CD4-positive, alpha-beta T cell treated with Interleukin-6 for 4 hours (primary cell): ENCODE data around the gene C16orf96.

ENCODE experiments used
- DNase-seq: peaks from one replicate; pipeline ENCODE4 v3.0.0-alpha.2; 2020; ENCODE audit warnings: mixed read lengths

The C16orf96 gene

DNA sequence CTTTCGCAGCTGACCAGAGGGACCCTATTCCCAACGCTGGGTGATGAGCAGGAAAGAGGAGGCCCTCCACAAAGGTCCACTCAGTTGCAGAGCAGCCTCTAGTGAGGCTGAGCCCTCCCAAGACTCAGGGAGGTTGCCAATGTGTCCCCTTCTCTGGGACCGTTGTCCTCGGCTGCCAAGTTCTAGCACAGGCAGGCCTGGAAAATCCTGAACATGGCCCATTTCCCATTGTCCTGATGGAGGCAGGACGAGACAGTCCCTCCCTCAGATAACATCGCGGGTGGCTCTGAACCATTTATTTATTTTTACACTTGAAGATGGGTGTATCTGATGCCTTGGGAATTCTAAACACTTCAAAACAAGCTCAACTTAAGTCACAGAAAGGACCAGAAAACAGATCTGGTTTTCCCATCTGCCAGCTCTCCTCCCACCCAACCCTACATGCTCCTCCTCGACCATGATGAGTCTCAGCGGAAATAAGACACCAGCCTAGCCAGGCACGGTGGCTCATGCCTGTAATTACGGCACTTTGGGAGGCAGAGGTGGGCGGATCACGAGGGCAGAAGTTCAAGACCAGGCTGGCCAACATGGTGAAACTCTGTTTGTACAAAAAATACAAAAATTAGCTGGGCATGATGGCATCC lies 30.4 kb upstream of the C16orf96 start:
- no peak for DNase-seq

- DNase-seq, result peak; percentile 37
Measured at GRCh38 chr16:4529085-4530060, 26.8 kb upstream of the C16orf96 start.

GRCh38 chr16:4531811-4532210 lies 24.3 kb upstream of the C16orf96 start:
- DNase-seq, result no peak

DNA sequence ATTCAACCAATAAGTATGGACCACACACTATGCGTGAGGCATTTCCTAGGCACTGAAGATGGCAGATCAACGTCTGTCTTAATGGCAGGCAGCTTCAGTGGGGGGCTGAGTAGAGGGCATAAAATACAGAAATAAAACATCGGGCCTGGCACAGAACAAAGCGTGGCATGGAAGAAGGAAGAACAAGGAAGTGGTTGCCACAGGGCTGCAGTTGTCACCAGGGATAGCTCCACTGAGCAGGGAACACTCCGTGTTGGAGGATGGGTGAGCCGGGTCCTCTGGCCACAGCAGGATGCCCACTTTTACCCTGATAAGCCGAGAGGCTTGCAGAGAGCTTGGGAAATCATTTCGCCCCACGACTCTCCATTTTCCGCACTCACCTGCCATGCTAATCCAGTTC lies 23.9 kb upstream of the C16orf96 start:
- no peak for DNase-seq

- no peak for DNase-seq
Measured at GRCh38 chr16:4533490-4533889, 22.6 kb upstream of the C16orf96 start.

DNA sequence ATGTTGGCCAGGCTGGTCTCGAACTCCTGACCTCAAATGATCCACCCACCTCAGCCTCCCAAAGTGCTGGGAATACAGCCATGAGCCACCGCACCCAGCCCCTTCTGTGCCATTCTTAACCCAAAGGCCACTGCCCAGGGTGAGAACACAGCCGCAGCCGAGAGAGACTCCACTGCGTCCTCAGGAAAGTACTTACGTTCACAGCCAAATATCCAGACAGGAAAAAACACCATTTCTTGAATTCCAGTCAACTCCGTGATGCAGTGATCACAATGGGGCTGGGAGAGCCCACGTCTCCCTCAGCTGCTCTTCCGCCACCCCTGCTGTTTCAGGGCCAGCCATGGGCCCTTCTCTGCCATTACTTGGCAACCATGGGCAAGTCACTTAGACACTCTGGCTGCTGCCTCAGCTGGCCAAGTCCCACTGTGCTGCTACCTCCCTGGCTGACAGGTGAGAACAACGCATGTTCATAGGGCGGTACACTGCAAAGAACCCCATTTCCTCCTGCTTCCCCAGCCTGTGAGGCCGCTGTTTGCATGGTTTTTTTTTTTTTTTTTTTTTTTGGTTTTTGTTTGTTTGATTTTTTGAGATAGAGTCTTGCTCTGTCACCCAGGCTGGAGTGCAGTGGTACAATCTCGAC lies 21.9 kb upstream of the C16orf96 start:
- DNase-seq, result peak; percentile 39

DNA sequence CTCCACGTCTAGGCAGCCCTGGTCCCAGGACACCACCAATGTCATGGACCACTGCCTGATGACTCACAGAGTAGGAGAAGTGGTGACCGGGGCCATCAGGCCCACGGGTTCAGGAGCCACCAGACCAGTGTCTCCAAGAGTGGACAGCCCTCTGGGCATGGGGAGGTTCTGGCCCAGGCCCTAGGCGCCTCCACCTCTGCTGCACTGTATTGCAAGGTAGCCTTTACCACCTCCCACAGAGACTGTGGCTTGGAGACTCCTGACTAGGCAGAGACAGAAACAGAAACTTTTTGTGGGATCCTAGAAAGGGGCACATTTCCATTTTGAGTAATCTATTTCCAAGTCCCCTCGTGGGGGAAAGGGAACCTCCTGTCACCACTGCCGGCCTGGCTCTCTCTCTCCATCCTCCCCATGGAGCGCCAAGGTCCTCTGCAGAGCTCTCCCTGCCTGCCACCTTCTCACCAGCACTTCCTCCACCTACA lies 20.5 kb upstream of the C16orf96 start:
- DNase-seq, result no peak

GRCh38 chr16:4536391-4537106 lies 19.6 kb upstream of the C16orf96 start:
- DNase-seq, result no peak

DNA sequence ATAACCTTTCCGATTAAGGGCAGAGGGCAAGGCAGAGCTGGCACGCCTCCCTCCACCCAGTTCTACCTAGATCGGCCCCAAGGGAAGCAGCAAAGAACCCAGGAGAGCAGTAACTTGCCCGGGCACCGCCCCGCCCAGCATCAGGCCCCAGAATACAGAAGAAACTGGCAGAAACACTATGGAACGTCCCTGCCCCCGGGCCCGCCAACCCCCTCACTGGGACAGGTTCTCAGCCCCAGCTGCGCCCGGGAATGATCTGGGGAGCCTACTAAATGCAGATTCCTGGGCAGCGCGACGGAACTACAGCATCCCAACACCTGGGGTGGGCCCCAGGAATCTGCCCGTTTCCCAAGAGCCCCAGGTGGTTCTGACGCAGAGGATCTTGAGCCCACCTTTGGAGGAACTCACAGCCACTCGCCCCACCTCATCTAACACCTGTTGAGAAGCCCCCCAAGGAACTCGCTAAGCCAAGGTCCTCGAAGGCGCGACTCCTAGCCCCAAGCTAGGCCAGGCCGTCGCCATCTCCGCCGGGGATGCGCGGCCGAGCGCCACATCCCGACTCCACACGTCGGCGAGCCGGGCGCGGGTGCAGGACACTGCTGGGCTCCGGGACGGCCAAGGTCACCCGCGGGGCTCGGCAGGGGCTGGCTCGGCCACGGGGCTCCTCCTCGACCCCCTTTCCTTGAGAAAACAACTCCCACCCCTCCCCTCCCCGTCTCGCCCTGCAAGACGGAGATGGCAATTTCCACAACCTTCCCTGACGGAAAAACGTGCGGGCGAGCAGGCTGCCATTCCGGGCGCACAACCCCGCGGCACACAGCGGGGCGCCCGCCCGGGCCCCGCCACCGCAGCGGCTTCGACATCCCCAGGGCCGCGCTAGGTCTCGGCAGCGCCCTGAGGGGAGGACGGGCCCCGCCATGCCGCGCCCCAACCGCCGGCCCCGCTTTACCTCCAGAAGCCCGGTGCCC lies 18.5 kb upstream of the C16orf96 start:
- DNase-seq, result peak; percentile 14

GRCh38 chr16:4538350-4539235 lies 17.5 kb upstream of the C16orf96 start, which contains the start of gene CDIP1:
TSS of gene CDIP1 (minus strand) at chr16:4538773. CDS start at chr16:4514130, 24,643 bp downstream.
- DNase-seq, result peak; percentile 97

DNA sequence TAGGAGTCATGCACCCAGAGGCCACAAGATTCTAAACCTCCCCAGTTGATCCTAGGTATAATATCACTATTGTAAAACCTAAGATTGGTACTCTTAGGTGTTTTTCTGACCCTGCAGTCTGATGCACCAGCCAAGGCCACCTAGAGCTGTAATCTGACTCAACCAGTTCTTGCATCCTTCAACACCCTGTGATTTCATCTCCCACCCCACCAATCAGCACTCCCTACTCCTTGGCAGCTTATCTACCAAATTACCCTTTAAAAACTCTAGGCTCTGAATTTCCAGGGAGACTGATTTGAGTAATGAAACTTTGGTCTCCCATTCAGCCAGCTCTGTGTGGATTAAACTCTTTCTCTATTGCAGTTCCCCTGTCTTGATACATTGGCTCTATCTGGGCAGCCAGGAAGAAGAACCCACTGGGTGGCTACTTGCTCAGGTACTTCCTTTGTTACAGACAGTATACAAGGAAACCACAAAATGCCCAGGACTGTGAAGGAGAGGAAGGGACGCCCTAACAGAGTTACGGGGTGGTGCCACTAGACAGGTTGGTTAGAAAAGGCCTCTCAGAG lies 16.3 kb upstream of the C16orf96 start:
- DNase-seq, result no peak

- no peak for DNase-seq
Measured at GRCh38 chr16:4544473-4544872, 11.7 kb upstream of the C16orf96 start.

DNA sequence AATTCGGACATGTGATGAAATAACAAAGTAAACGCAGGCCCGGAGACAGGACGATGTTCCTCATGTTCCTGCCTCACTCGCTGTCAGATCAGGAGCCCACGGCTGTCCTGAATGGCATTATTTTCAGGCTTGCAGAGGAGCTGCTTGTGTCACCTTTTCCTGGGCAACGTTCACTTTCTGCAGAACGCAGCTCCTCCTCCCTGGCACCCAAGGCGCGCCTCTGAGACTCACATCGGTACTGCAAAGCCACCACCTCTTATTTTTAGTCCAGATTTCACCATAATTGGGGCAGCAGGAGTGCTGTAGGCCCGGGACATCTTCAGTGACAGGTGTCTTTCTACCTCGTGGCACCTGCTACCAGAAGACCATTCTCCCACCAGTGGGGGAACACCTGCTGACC lies 8.0 kb upstream of the C16orf96 start:
- DNase-seq, result no peak

DNA sequence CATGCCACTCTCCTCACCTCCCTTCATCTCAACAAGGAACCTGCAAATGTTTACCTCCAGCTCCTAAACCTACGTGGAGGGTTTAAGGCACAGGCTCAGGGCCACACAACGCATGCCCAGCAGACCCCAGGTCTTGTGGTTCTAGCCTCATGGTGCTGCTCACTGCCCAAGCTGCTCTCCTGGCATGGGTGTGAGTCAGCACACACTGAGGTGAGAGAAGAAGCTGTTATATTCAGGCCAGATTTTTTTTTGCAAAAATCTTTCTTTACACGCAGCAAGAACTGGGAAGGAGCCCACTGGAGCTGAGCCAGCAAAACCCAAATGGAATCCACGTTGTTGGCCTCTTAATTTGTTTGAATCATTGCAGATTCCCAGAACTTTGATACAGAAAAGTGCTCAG lies 5.5 kb upstream of the C16orf96 start:
- no peak for DNase-seq

GRCh38 chr16:4552541-4552940 lies 3.6 kb upstream of the C16orf96 start:
- DNase-seq, result no peak

DNA sequence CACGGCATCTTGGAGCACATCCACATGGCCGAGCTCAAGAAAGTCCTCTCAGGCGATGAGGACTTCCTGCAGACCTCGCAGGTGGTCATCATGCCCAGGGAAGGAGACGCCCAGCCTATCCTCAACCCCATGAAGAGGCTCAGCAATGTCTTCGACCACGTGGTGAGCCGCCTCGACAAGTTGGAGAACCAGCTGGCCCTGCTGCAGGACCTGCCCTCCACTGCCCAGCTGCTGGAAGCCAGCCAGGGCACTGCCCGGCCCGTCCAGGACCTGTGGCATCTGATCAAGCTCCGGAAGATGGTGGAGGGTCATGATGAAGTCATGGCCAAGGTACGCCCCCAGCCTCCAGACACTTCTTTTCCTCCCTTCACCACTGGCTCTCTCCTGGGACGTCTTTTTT lies 440 bp downstream of the C16orf96 start:
- no peak for DNase-seq

- DNase-seq, result no peak
Measured at GRCh38 chr16:4557973-4558372, 1.8 kb downstream of the C16orf96 start.

- no peak for DNase-seq
Measured at GRCh38 chr16:4561596-4561995, 5.5 kb downstream of the C16orf96 start.

DNA sequence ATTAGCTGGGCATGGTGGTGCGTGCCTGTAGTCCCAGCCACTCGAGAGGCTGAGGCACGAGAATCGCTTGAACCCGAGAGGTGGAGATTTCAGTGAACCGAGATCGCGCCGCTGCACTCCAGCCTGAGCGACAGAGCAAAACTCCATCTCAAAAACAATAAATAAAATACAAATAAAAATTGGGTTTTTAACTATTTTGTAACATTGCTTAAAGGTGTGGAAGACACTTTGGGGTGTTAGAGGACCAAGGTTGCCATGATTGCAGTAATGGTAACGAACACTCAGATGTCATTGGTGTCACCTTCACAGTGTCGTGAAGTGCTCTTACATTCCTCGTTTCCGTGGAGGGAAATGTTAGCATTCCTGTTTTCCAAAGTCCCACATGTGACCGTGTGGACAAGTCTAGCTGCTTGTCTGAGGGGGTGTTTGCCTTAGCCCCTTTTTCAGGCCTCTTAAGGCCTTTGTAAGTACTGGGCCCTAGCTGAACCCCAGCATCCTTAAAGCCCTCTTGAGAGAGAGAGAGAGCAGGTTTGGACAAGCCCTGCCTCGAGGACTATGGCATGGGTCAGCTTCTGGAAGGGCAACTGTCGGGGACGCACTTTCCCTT lies 8.6 kb downstream of the C16orf96 start:
- no peak for DNase-seq

DNA sequence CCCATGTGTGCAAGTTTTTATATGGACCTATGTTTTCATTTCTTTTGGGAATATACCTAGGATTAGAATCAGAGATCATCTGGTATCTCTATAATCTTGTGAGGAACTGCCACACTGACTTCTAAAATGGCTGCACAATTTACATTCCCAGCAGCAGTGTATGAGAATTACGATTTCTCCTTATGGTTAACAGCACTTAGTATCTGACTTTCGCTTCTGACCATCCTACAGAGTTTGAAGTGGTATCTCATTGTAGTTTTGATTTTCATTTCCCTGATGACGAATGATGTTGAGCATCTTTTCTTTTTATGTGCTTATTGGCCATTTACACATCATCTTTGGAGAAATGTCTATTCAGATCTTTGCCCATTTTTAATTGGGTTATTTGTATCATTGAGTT lies 10.0 kb downstream of the C16orf96 start:
- DNase-seq, result no peak
